ENCODE measurements around the gene SNX24.

- TF ChIP-seq ZNF274 (IDR thresholded peaks at IDR 0.05; ENCODE audit: low read depth, low read length): no peak
- TF ChIP-seq SUZ12 (IDR thresholded peaks at IDR 0.05; ENCODE audit: extremely low read depth, insufficient read depth, insufficient read length): no peak
- TF ChIP-seq YY1 (IDR thresholded peaks at IDR 0.05; ENCODE audit: insufficient read depth, insufficient read length): no peak
These were observed 102.0 kb downstream of the SNX24 start for GRCh38 chr5:122947372-122947771.

Data from NT2/D1 (cell line).